Activated gamma-delta T cell treated with Interleukin-2 at 50 U/mL for 16 hours (primary cell): ENCODE data around the gene CNPY4.

ENCODE experiments used
- DNase-seq: peaks from one replicate; pipeline ENCODE4 v3.0.0-alpha.2; 2020

The CNPY4 gene

GRCh38 chr7:100093054-100093453 is 26.4 kb upstream of the CNPY4 start:
- no peak for DNase-seq

DNA sequence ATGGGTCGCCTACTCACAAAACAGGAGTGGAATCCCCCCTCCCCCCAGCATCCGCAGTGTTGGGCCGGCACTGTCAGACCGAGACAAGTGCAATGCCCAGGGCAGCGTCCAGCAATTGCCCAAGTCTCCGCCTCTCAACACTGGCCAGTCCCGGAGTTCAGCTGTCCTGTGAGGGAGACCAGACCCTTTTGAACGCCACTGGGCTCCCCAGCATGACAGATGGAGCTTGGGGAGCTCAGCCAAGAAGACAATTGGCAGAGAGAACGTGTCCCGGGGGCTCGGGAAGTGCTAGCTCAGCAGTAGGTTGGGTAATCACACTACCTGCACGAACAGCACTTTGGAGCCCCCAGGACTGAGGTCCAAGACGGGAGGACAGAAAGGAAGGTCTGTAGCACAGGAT is 25.9 kb upstream of the CNPY4 start:
- no peak for DNase-seq

DNA sequence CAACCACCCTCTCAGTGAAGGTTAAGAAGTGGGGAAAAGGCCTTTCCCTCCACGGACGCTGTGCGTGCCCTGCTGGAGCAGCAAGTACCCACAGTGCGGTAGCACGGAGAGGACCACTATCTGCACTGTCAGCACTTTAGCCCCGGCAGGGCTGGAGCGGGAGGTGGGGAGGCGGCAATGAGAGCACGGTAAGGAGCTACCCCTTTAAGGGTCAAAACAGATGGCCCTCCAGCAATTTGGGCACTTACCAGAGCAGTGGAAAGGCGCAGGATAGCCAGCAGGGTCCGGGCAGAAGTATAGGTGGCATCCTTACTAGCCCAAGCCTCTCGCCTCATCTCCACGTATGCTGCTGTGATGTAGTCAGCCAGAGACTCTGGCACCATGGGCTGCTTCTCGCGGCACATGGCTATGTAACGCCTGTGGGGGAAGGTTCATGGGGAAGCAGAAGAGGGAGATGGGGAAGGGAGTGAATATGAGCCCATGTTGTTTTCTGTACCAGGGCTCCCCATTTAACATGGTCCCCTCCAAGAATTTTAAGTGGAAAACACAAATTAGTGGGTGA is 25.4 kb upstream of the CNPY4 start:
- DNase-seq = no peak

GRCh38 chr7:100095289-100095688 is 24.1 kb upstream of the CNPY4 start:
- no peak for DNase-seq

GRCh38 chr7:100095704-100096103 is 23.7 kb upstream of the CNPY4 start:
- no peak for DNase-seq

- DNase-seq = no peak
Observed at GRCh38 chr7:100098913-100099312, 20.5 kb upstream of the CNPY4 start.

GRCh38 chr7:100099452-100099851 is 20.0 kb upstream of the CNPY4 start:
- no peak for DNase-seq

- peak; percentile 83 for DNase-seq
Observed at GRCh38 chr7:100100420-100101015, 18.9 kb upstream of the CNPY4 start.

DNA sequence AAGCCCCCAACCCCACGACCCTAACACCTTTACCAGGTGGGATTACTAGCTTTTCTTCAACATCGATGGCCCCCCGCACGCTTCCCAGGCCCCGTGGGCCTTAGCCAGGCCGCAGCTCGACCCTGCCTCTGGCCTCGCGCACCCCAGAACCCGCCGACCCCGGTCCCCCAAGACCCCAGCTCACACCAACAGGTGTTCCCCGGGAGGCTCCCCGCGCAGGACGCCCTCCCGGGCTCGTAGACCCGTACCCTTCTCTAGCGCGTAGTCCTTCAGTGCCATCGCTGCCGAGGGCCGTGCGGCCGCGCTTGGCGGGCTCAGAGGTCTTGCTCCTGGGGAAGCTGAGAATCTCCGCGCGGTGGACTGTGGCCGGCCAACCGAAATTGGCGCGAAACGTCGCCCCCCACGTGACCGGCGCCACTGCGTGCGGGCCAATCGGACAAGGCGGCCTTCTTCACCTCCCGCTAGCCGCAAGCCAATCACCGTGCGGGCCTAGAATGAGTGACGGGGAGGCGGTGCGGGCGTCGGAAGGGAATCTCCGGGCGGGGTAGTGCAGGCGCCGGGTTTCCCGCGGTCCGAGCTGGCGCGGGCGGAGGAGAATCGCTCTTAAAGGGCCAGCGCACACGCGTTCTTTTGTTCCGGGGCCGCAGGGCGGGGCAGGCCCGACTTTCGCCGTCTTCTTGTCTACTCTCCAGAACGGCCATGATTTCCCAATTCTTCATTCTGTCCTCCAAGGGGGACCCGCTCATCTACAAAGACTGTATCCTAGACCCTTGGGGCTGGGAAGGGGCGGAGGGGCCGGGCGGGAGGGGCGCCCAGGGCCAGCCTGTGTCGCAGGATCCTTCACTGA is 18.2 kb upstream of the CNPY4 start, which contains the start of the genes AP4M1 and MCM7:
TSS of gene AP4M1 (plus strand) at position 628 of the 847 bp plus-strand sequence. CDS start at position 700, 72 bp downstream.
TSS of gene MCM7 (minus strand) at position 382 of the 847 bp plus-strand sequence. CDS start at position 279, 103 bp downstream.
- peak; percentile 96 for DNase-seq

DNA sequence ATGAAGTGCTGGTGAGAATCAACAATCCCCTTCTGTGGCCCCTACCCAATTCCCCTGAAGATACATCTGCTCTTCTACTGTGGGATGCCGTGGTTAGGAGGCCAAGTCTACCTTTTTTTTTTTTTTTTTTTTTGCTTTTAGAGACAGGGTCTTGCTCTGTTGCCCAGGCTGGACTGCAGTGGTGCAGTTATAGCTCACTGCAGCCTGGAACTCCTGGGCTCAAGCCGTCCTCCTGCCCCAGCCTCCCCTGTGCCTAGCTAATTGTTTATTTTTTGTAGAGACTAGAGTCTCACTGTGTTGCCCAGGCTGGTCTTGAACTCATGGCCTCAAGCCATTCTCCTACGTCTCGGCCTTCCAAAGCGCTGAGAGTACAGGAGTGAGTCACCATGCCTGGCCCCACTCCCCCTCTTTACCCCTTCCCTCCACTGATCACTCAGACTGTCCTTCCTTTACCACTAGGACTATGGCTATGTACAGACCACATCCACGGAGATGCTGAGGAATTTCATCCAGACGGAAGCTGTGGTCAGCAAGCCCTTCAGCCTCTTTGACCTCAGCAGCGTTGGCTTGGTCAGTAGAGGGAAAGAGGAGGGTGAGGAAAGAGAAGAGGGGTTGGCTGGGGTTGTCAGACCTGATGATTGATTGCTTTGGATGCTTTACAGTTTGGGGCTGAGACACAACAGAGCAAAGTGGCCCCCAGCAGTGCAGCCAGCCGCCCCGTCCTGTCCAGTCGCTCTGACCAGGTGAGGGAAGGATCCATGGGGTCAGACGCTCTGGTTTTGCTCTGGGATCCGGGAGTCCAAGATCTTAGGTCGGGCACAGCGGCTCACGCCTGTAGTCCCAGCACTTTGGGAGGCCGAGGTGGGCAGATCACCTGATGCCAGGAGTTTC is 16.2 kb upstream of the CNPY4 start:
- no peak for DNase-seq

- no peak for DNase-seq
Observed at GRCh38 chr7:100105534-100105933, 13.9 kb upstream of the CNPY4 start.

- DNase-seq = no peak
Observed at GRCh38 chr7:100106633-100107032, 12.8 kb upstream of the CNPY4 start.

DNA sequence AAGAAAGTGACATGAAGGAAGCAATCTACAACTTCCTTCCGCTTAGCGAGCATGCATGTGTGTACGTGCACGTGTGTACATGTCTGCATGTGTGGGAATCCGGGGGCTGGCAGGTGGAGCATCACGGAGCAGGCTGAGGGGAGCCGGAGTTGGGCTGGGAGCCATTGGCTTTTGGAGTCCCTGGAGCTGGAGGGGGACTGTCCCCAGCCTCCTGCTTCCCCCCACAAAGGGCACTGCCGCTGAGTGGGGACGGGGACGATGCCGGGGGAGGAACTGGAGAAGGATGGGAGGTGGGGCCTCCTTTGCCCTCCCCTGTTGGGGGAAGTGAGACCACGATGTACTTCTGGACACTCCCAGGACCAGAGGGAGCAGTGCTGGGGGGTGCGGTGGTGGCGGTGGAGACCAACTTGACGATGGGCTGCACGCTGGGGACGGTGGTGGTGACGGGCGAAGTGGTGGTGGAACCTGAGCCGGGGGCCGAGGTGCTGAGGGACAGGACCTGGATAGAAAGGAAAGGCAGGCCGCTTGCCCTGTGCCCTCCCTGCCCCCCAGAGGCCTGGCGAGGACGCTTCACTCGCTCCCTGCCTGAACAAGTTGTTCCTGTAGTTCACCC is 12.2 kb upstream of the CNPY4 start:
- no peak for DNase-seq

DNA sequence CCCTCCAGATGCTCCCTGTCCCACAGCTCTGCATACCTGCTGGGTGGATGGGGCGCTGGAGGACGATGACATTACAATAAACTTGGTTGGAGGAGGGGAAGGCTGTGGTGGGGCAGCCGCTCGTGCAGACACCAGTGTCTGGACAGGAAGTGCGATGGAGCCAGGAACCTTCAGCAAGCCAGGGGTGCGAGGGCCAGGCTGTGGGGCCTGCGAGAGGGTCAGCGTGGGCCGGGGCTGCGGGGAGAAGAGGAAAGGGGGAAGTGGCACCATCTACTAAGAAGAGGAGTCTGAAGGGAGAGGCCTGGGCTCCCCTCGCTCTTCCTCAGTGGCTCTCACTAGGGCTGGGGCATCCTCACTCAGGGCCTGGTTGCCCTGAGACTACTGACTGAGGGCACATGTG is 11.5 kb upstream of the CNPY4 start:
- no peak for DNase-seq

- no peak for DNase-seq
Observed at GRCh38 chr7:100109521-100110163, 9.8 kb upstream of the CNPY4 start.

DNA sequence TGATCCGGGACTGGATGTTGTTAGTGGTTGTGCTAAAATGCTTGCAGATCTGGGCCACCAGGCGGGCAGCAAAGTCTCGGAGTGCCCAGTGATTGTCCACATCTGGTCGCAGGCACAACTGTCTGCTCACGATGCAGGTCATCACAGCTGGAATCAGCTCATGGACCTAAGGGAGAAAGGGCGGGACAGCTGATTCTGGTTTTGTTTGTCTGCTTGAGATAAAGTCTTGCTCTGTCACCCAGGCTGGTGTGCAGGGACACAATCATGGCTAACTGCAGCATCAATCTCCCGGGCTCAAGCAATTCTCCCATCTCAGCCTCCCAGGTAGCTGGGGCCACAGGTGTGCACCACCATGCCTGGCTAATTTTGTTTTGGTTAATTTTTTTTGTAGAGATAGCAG is 8.3 kb upstream of the CNPY4 start:
- DNase-seq = no peak

DNA sequence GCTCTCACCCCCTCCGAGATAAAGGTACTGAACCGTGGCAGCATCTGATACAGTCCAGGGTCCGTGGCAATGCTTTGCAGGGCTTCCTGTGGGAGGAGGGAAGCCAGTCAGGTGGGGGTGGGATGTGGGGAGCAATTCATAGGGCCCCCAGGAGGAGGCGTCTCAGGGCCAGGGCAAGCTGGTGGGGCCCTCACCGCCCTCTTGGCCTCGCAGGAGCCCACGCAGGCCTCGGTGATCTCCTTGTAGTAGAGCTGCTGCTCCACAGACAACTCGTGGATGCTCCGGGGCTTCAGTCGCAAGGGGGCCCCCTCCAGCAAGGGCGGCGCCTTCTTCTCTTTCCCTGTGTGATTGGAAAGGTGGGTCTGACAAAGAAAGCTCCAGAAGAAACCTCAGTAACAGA is 7.5 kb upstream of the CNPY4 start:
- DNase-seq = no peak

- no peak for DNase-seq
Observed at GRCh38 chr7:100115026-100115425, 4.4 kb upstream of the CNPY4 start.

DNA sequence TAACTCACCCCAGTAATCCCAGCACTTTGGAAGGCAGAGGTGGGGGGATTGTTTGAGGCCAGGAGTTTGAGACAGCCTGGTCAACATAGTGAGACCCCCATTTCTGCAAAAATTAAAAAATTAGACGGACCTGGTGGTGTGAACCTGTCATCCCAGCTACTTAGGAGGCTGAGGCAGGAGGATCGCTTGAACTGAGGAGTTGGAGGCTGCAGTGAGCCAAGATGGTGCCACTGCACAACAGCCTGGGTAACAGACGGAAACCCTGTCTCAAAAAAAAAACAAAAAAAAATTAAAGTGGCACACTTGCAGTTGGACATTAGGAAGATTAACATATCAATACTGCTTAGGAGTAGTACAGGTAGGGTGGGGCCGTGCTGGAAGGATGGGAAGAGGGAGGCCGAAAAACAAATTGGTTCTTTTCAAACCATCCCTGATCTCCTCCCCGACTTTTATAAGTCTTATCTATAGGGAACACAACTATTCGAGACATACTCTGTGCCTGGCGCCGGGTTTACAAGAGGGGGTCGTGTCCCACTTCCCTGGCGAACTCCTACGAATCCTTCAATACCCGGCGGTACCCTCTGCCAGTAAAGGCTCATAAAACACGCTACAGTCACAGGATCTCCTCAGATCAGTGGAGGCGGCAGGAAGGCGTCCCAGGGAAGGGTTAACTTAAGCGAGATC is 904 bp upstream of the CNPY4 start:
- no peak for DNase-seq

DNA sequence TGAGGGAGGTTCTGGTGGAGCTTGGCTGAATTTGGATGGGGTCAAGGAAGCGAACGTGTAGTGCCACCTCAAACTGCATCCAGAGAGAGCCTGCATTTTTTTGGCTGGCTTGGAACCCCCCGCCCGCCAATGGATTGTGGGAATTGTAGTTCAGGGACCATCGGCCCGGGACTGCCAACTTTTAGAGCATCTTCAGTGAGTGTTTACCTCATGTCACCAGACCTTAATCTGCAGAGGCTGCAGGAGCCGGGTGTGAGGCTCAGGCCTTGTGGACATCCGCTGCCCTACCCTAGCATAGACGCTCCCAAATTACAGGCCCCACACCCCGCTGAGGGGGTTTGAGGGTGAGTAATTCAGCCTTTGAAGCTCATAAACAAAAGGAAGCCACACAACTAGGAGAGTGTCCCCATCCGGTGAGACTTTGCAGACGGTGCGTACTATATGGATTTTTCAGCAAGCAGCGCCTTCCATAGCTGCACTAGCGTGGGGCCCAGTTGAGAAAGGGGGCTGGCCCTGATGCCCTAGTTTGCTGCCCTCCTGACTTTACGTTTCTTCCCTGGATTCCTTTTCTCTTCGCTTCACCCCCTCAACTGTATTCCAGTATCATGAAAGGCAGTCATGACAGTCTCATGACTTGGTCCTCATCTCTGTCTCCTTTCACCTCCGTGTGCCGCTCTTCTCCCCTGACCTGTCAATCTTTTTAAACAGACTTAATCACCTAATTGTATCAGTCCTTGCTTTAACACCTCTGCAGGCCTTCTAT is 717 bp downstream of the CNPY4 start:
- peak; percentile 69 for DNase-seq

- no peak for DNase-seq
Observed at GRCh38 chr7:100120733-100121036, 1.3 kb downstream of the CNPY4 start.
